ENCODE measurements around the gene FJX1.

DNA sequence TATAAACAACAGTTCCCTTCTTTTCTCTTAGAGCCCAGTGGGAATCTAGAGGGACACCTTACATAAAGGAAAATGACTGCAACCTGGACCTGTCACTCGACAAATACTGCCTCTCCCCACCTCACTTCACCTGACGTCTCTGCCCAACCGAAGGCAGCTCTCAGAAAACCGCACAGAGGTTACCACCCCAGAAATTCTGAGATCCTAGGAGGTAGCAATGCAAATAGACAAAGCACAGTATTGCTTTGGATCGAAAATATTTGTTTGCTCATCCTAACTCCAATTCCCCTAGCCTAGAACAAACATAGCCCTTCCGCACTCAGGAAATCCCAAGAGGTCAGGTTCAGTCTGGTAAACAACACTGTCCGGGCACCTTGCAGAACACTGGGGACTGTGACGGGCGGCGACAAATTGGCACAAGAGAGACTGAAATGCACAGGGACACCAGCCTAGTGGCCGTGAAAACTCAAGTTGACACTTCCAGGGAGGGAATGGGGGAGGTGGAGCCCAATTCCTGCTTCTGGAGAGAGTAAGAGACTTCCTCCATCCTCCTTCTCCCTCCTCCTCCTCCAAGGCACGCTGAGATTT, 43.9 kb downstream of the FJX1 start:
- TF ChIP-seq, protein P1, sequence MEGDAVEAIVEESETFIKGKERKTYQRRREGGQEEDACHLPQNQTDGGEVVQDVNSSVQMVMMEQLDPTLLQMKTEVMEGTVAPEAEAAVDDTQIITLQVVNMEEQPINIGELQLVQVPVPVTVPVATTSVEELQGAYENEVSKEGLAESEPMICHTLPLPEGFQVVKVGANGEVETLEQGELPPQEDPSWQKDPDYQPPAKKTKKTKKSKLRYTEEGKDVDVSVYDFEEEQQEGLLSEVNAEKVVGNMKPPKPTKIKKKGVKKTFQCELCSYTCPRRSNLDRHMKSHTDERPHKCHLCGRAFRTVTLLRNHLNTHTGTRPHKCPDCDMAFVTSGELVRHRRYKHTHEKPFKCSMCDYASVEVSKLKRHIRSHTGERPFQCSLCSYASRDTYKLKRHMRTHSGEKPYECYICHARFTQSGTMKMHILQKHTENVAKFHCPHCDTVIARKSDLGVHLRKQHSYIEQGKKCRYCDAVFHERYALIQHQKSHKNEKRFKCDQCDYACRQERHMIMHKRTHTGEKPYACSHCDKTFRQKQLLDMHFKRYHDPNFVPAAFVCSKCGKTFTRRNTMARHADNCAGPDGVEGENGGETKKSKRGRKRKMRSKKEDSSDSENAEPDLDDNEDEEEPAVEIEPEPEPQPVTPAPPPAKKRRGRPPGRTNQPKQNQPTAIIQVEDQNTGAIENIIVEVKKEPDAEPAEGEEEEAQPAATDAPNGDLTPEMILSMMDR (IDR thresholded peaks at IDR 0.05; ENCODE audit: low read depth, low read length, missing input control): no peak
- TF ChIP-seq FOXA1 (IDR thresholded peaks at IDR 0.05): peak; percentile 43
- peak; percentile 67 for TF ChIP-seq TAF1 (conservative IDR thresholded peaks at IDR 0.05)
- TF ChIP-seq, protein P2, sequence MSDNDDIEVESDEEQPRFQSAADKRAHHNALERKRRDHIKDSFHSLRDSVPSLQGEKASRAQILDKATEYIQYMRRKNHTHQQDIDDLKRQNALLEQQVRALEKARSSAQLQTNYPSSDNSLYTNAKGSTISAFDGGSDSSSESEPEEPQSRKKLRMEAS (IDR thresholded peaks at IDR 0.05): no peak
- peak; percentile 15 for TF ChIP-seq YY1 (IDR thresholded peaks at IDR 0.05)
- peak in 1 of 2 donors; percentile 53 for TF ChIP-seq RAD21 (IDR thresholded peaks at IDR 0.05)
- peak; percentile 56 to 80 for TF ChIP-seq RXRA (IDR thresholded peaks at IDR 0.05)
- TF ChIP-seq GABPA (IDR thresholded peaks at IDR 0.05 in 1 of 2, conservative IDR thresholded peaks at IDR 0.05 in 1 of 2): no peak
- TF ChIP-seq, protein P3, sequence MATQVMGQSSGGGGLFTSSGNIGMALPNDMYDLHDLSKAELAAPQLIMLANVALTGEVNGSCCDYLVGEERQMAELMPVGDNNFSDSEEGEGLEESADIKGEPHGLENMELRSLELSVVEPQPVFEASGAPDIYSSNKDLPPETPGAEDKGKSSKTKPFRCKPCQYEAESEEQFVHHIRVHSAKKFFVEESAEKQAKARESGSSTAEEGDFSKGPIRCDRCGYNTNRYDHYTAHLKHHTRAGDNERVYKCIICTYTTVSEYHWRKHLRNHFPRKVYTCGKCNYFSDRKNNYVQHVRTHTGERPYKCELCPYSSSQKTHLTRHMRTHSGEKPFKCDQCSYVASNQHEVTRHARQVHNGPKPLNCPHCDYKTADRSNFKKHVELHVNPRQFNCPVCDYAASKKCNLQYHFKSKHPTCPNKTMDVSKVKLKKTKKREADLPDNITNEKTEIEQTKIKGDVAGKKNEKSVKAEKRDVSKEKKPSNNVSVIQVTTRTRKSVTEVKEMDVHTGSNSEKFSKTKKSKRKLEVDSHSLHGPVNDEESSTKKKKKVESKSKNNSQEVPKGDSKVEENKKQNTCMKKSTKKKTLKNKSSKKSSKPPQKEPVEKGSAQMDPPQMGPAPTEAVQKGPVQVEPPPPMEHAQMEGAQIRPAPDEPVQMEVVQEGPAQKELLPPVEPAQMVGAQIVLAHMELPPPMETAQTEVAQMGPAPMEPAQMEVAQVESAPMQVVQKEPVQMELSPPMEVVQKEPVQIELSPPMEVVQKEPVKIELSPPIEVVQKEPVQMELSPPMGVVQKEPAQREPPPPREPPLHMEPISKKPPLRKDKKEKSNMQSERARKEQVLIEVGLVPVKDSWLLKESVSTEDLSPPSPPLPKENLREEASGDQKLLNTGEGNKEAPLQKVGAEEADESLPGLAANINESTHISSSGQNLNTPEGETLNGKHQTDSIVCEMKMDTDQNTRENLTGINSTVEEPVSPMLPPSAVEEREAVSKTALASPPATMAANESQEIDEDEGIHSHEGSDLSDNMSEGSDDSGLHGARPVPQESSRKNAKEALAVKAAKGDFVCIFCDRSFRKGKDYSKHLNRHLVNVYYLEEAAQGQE (IDR thresholded peaks at IDR 0.05): peak; percentile 22

All from liver (tissue), 3 donors.